Naive thymus-derived CD4-positive, alpha-beta T cell (primary cell): ENCODE data around the gene C1S. TPM values are rescaled to one million over a fixed set of nuclear protein-coding genes. Genes with fewer than 3 reads are reported as not detected.
A peak's percentile ranks its signal among the peaks of the same experiment; 100 is the strongest.

ENCODE experiments used
- ATAC-seq: fragments of 150-1000 bp; cut with Tn5 transposase; 2 replicates; pipeline ENCODE4 v1.10.0; 2021; ENCODE audit warnings: mild to moderate bottlenecking, moderate library complexity
- CTCF ChIA-PET: fragments of 350-600 bp; sonication (Branson Sonifier 250); formaldehyde crosslinking; loops from one replicate; lab custom pipeline; 2021; ENCODE audit warnings: antibody characterized with exemption; lab: Charles Lee
- POLR2A ChIA-PET: fragments of 350-600 bp; sonication (Branson Sonifier 250); formaldehyde crosslinking; loops from one replicate; lab custom pipeline; 2021; ENCODE audit warnings: antibody characterized with exemption, inconsistent platforms; lab: Charles Lee
- DNase-seq, 9 donors: peaks; one replicate each; pipeline versions ENCODE4 v3.0.0 to v3.0.0-alpha.2; 2020 to 2022; ENCODE audit warnings: mixed read lengths in 1 of 9
- H3K27ac ChIP-seq: one replicate; pipeline ENCODE4 v1.7.0; 2013; ENCODE audit warnings: mild to moderate bottlenecking, low read depth, low read length, moderate library complexity
- H3K27me3 ChIP-seq, 2 donors: one replicate each; pipeline ENCODE4 v1.7.0; 2013; ENCODE audit warnings: low read length in 2 of 2, mild to moderate bottlenecking in 2 of 2, moderate library complexity in 2 of 2; ENCODE audit not compliant: control insufficient read depth in 2 of 2, insufficient read depth in 2 of 2
- H3K36me3 ChIP-seq, 3 experiments: 1 replicate in 2 of 3; 2 replicates in 1 of 3; pipeline ENCODE4 v1.7.0; 2013; ENCODE audit warnings: low read length in 3 of 3, mild to moderate bottlenecking in 3 of 3, moderate library complexity in 1 of 3; ENCODE audit not compliant: insufficient read depth in 3 of 3, control insufficient read depth in 2 of 3
- H3K4me1 ChIP-seq, 2 donors: one replicate each; pipeline ENCODE4 v1.7.0; 2013; ENCODE audit warnings: low read length in 2 of 2, mild to moderate bottlenecking in 2 of 2, moderate library complexity in 1 of 2; ENCODE audit not compliant: control insufficient read depth in 2 of 2, insufficient read depth in 2 of 2
- H3K4me3 ChIP-seq: 2 replicates; pipeline ENCODE4 v1.7.0; 2013; ENCODE audit warnings: mild to moderate bottlenecking, low read length
- H3K9me3 ChIP-seq, 3 experiments: 1 replicate in 2 of 3; 2 replicates in 1 of 3; pipeline ENCODE4 v1.7.0; 2013; ENCODE audit warnings: low read length in 3 of 3; ENCODE audit not compliant: control insufficient read depth in 2 of 3
- H3K27ac Mint-ChIP-seq, 9 donors: one replicate each; pipeline ENCODE4 v1.8.0; 2020 to 2022; ENCODE audit warnings: mixed read lengths in 9 of 9, mild to moderate bottlenecking in 8 of 9, moderate library complexity in 5 of 9, inconsistent platforms in 2 of 9
- H3K27me3 Mint-ChIP-seq, 5 donors: one replicate each; pipeline ENCODE4 v1.8.0; 2021 to 2022; ENCODE audit warnings: mixed read lengths in 5 of 5, mild to moderate bottlenecking in 1 of 5
- H3K36me3 Mint-ChIP-seq, 5 donors: one replicate each; pipeline ENCODE4 v1.8.0; 2020 to 2022; ENCODE audit warnings: mixed read lengths in 5 of 5, mild to moderate bottlenecking in 3 of 5, inconsistent platforms in 1 of 5
- H3K4me1 Mint-ChIP-seq, 7 donors: one replicate each; pipeline ENCODE4 v1.8.0; 2020 to 2022; ENCODE audit warnings: mixed read lengths in 7 of 7, mild to moderate bottlenecking in 3 of 7, inconsistent platforms in 1 of 7
- H3K4me3 Mint-ChIP-seq, 10 donors: one replicate each; pipeline ENCODE4 v1.8.0; 2020 to 2022; ENCODE audit warnings: mild to moderate bottlenecking in 10 of 10, mixed read lengths in 10 of 10, moderate library complexity in 6 of 10, inconsistent platforms in 2 of 10
- H3K9me3 Mint-ChIP-seq, 11 donors: one replicate each; pipeline ENCODE4 v1.8.0; 2020 to 2022; ENCODE audit warnings: mixed read lengths in 11 of 11, mild to moderate bottlenecking in 4 of 11, inconsistent platforms in 1 of 11, moderate library complexity in 1 of 11
- intact Hi-C, 2 donors: fragments of 100-400 bp; cut with micrococcal nuclease; formaldehyde crosslinking; loops; one replicate each; pipeline ENCODE4 v1.15.1; 2023
- polyA plus RNA-seq, 2 donors: library from polyadenylated mRNA; unstranded; fragments of 300-500 nt; fragmentation: Illumina TruSeq; gene quantifications; one replicate each; pipeline ENCODE4 v1.2.3, GENCODE V29; 2021
- total RNA-seq, 6 experiments: library from RNA in 5 of 6; stranded (reverse) in 5 of 6; gene quantifications; 1 replicate in 5 of 6; 2 replicates in 1 of 6; pipeline ENCODE4 v1.2.3 and lab custom pipeline; 2021 to 2026

Gene C1S
- total and polyA plus RNA-seq, 7 experiments from 2014 or later, result 2.0 to 3.9 (median 3.0) TPM; not detected in 2

GRCh38 chr12:7109572-7109920, 49.0 kb downstream of the C1S start:
- ChIA-PET POLR2A (interaction anchor here (0.9 to 3.0 kb wide), 4 partner anchors 158 to 237 kb away, joined by 4 to 38 read pairs (median 4); partner anchors contain the start of genes C12orf57, PTPN6, RNU7-1 and SPSB2), CTCF (interaction anchor here (0.6 to 7.1 kb wide), 13 partner anchors 14 to 238 kb away, joined by 3 to 50 read pairs (median 5); partner anchors contain the start of genes C12orf57, C1R, LPCAT3 and PTPN6)
- H3K36me3 Mint-ChIP-seq, result peaks cover 8 to 30% (median 12%) of the 10 kb centered on the region in 5 donors
- DNase-seq, result no peak
- intact Hi-C loops, result loop anchor here (1.0 to 5.0 kb wide), 7 partner anchors 17 to 257 kb away; partner anchors contain the start of genes C1R (in 1 of the 2), CDCA3 (in 1 of the 2), CLSTN3 (in 1 of the 2) and LPCAT3 (in 1 of the 2)
- Histone ChIP-seq H3K27me3 (no peaks in the 10 kb centered on the region), H3K27ac (peak overlapping the region; percentile 79), H3K36me3 (no peaks in the 10 kb centered on the region), H3K4me3 (peak overlapping the region; percentile 63), H3K9me3 (peaks cover 0 to 4% (median 0%) of the 10 kb centered on the region in 3 experiments), H3K4me1 (peaks cover 6% of the 10 kb centered on the region in 2 donors)
- H3K9me3 Mint-ChIP-seq, result peaks cover 0 to 14% (median 10%) of the 10 kb centered on the region in 11 donors
- H3K27ac Mint-ChIP-seq, result peak overlapping the region; percentile 83 to 94 (median 88)
- no peaks in the 10 kb centered on the region for H3K27me3 Mint-ChIP-seq
- no peak for ATAC-seq
- peaks cover 28 to 64% (median 43%) of the 10 kb centered on the region in 7 donors for H3K4me1 Mint-ChIP-seq
- H3K4me3 Mint-ChIP-seq, result peak overlapping the region; percentile 90 to 98 (median 93)

GRCh38 chr12:7110661-7111060, 50.1 kb downstream of the C1S start:
- Mint-ChIP-seq H3K4me3 (no peak overlapping the region), H3K27me3 (no peaks in the 10 kb centered on the region), H3K9me3 (peaks cover 0 to 11% (median 7%) of the 10 kb centered on the region in 11 donors), H3K36me3 (peaks cover 6 to 22% (median 16%) of the 10 kb centered on the region in 5 donors), H3K27ac (peak overlapping the region in 1 of 9 donors; percentile 41), H3K4me1 (peaks cover 27 to 64% (median 39%) of the 10 kb centered on the region in 7 donors)
- H3K4me3 ChIP-seq, result no peak overlapping the region
- peaks cover 0 to 4% (median 0%) of the 10 kb centered on the region in 3 experiments for H3K9me3 ChIP-seq
- H3K27me3 ChIP-seq, result no peaks in the 10 kb centered on the region
- no peak overlapping the region for H3K27ac ChIP-seq
- ATAC-seq (no peak), DNase-seq (no peak)
- CTCF ChIA-PET, result interaction anchor here (1.1 to 7.1 kb wide), 4 partner anchors 15 to 241 kb away, joined by 4 to 50 read pairs (median 10); partner anchors contain the start of genes C12orf57 and RNU7-1
- H3K36me3 ChIP-seq, result peaks cover 0 to 6% (median 0%) of the 10 kb centered on the region in 3 experiments
- intact Hi-C loops, result loop anchor here in 1 of 2 donors (1.0 kb wide), 1 partner anchor 20 kb away; the partner anchor contains the start of gene CLSTN3
- peaks cover 6% of the 10 kb centered on the region in 2 donors for H3K4me1 ChIP-seq
- POLR2A ChIA-PET, result interaction anchor here (0.8 to 1.7 kb wide), 4 partner anchors 138 to 251 kb away, joined by 3 to 11 read pairs (median 4); partner anchors contain the start of genes C12orf57 and RNU7-1

GRCh38 chr12:7112041-7112440, 51.5 kb downstream of the C1S start:
- H3K27ac ChIP-seq, result no peak overlapping the region
- CTCF ChIA-PET, result interaction anchor here (0.9 to 7.1 kb wide), 12 partner anchors 10 to 243 kb away, joined by 3 to 50 read pairs (median 7); partner anchors contain the start of genes C12orf57, LPCAT3, RNU7-1 and SPSB2
- peaks cover 0 to 6% (median 0%) of the 10 kb centered on the region in 3 experiments for H3K36me3 ChIP-seq
- Mint-ChIP-seq H3K36me3 (peaks cover 0 to 18% (median 13%) of the 10 kb centered on the region in 5 donors), H3K27me3 (no peaks in the 10 kb centered on the region), H3K9me3 (no peaks in the 10 kb centered on the region), H3K4me1 (peaks cover 21 to 52% (median 25%) of the 10 kb centered on the region in 7 donors), H3K27ac (peak overlapping the region in 1 of 9 donors; percentile 23), H3K4me3 (no peak overlapping the region)
- no peak overlapping the region for H3K4me3 ChIP-seq
- DNase-seq (no peak), ATAC-seq (no peak)
- intact Hi-C loops, result no loop called here
- POLR2A ChIA-PET, result interaction anchor here (1.0 to 1.7 kb wide), 4 partner anchors 167 to 239 kb away, joined by 3 to 11 read pairs (median 4); partner anchors contain the start of genes C12orf57, RNU7-1 and SPSB2
- peaks cover 6% of the 10 kb centered on the region in 2 donors for H3K4me1 ChIP-seq
- H3K27me3 ChIP-seq, result no peaks in the 10 kb centered on the region
- no peaks in the 10 kb centered on the region for H3K9me3 ChIP-seq

GRCh38 chr12:7113389-7113871, 52.9 kb downstream of the C1S start:
- H3K9me3 Mint-ChIP-seq, result no peaks in the 10 kb centered on the region
- Histone ChIP-seq H3K36me3 (peaks cover 0 to 6% (median 0%) of the 10 kb centered on the region in 3 experiments), H3K9me3 (no peaks in the 10 kb centered on the region), H3K4me3 (no peak overlapping the region), H3K4me1 (peaks cover 6% of the 10 kb centered on the region in 2 donors), H3K27me3 (no peaks in the 10 kb centered on the region), H3K27ac (no peak overlapping the region)
- H3K4me1 Mint-ChIP-seq, result peaks cover 12 to 45% (median 16%) of the 10 kb centered on the region in 7 donors
- ATAC-seq, result peak; percentile 63
- H3K36me3 Mint-ChIP-seq, result peaks cover 0 to 25% (median 13%) of the 10 kb centered on the region in 5 donors
- ChIA-PET POLR2A (interaction anchor here (0.6 to 1.9 kb wide), 4 partner anchors 17 to 241 kb away, joined by 3 to 14 read pairs (median 3); partner anchors contain the start of genes C12orf57, RNU7-1 and SPSB2), CTCF (interaction anchor here (0.6 to 7.1 kb wide), 16 partner anchors 17 to 318 kb away, joined by 3 to 50 read pairs (median 4); partner anchors contain the start of genes C12orf57, LPCAT3, RNU7-1 and SPSB2)
- DNase-seq, result peak in 8 of 9 donors; percentile 30 to 65 (median 54)
- H3K27me3 Mint-ChIP-seq, result no peaks in the 10 kb centered on the region
- H3K27ac Mint-ChIP-seq, result peak overlapping the region in 3 of 9 donors; percentile 14 to 44 (median 30)
- no peak overlapping the region for H3K4me3 Mint-ChIP-seq
- intact Hi-C loops, result loop anchor here (1.0 kb wide), 5 partner anchors 95 to 244 kb away; partner anchors contain the start of genes C12orf57 (in 1 of the 2), EMG1 (in 1 of the 2), LPCAT3 (in 1 of the 2) and PHB2 (in 1 of the 2)

GRCh38 chr12:7114008-7114407, 53.5 kb downstream of the C1S start:
- Histone ChIP-seq H3K4me3 (no peak overlapping the region), H3K27me3 (no peaks in the 10 kb centered on the region), H3K4me1 (peaks cover 6% of the 10 kb centered on the region in 2 donors), H3K9me3 (no peaks in the 10 kb centered on the region), H3K27ac (no peak overlapping the region), H3K36me3 (peaks cover 0 to 6% (median 0%) of the 10 kb centered on the region in 3 experiments)
- ChIA-PET POLR2A (interaction anchor here (1.9 kb wide), 1 partner anchor 170 kb away, joined by 14 read pairs; the partner anchor contains the start of genes C12orf57 and RNU7-1), CTCF (interaction anchor here (1.2 to 7.1 kb wide), 5 partner anchors 96 to 241 kb away, joined by 4 to 50 read pairs (median 7); partner anchors contain the start of genes C12orf57, LPCAT3, RNU7-1 and SPSB2)
- no peaks in the 10 kb centered on the region for H3K9me3 Mint-ChIP-seq
- ATAC-seq, result no peak
- H3K4me3 Mint-ChIP-seq, result no peak overlapping the region
- no peaks in the 10 kb centered on the region for H3K27me3 Mint-ChIP-seq
- peaks cover 0 to 25% (median 10%) of the 10 kb centered on the region in 5 donors for H3K36me3 Mint-ChIP-seq
- intact Hi-C loops, result no loop called here
- peaks cover 12 to 45% (median 16%) of the 10 kb centered on the region in 7 donors for H3K4me1 Mint-ChIP-seq
- DNase-seq, result no peak
- H3K27ac Mint-ChIP-seq, result peak overlapping the region in 1 of 9 donors; percentile 18

- Histone ChIP-seq H3K27me3 (no peaks in the 10 kb centered on the region), H3K27ac (no peak overlapping the region), H3K4me1 (no peaks in the 10 kb centered on the region), H3K9me3 (no peaks in the 10 kb centered on the region), H3K4me3 (no peak overlapping the region), H3K36me3 (peaks cover 0 to 6% (median 0%) of the 10 kb centered on the region in 3 experiments)
- Mint-ChIP-seq H3K36me3 (peaks cover 0 to 25% (median 10%) of the 10 kb centered on the region in 5 donors), H3K27me3 (no peaks in the 10 kb centered on the region), H3K27ac (no peak overlapping the region), H3K9me3 (no peaks in the 10 kb centered on the region), H3K4me3 (no peak overlapping the region), H3K4me1 (peaks cover 5 to 36% (median 11%) of the 10 kb centered on the region in 7 donors)
- ATAC-seq, result no peak
- CTCF ChIA-PET, result interaction anchor here (3.7 kb wide), 1 partner anchor 190 kb away, joined by 27 read pairs; no protein-coding TSS in a partner anchor
- no peak for DNase-seq
- POLR2A ChIA-PET, result no interaction called here
- intact Hi-C loops, result no loop called here
These were observed 54.3 kb downstream of the C1S start for GRCh38 chr12:7114851-7115250.
